ENCODE measurements around the gene LTC4S. TPM values are rescaled to one million over a fixed set of nuclear protein-coding genes. Genes with fewer than 3 reads are reported as not detected.

Gene LTC4S
- total and polyA plus RNA-seq, 9 of the 15 experiments (the other 6 are each of a cell fraction or from before 2014, with no cell fraction given), result 0.17 to 0.77 (median 0.75) TPM; not detected in 6

DNA sequence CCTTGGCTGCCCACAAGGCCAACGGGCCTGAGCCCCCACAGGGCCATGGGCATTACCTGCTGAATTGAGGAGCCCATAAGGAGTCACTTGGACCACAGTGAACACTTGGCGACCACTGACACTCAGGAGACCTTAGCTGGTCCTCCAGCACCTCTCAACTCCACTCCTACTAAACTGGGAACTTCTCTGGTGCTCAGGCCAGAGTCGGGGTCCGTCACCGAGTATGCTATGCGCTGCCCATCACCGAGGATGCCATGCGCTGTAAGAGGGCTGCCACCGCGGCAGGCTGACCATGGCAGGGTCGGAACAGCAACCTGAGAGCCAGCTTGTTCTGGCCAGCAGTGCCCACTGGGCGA, 26.3 kb downstream of the LTC4S start (continued):
- TF ChIP-seq, protein P1, sequence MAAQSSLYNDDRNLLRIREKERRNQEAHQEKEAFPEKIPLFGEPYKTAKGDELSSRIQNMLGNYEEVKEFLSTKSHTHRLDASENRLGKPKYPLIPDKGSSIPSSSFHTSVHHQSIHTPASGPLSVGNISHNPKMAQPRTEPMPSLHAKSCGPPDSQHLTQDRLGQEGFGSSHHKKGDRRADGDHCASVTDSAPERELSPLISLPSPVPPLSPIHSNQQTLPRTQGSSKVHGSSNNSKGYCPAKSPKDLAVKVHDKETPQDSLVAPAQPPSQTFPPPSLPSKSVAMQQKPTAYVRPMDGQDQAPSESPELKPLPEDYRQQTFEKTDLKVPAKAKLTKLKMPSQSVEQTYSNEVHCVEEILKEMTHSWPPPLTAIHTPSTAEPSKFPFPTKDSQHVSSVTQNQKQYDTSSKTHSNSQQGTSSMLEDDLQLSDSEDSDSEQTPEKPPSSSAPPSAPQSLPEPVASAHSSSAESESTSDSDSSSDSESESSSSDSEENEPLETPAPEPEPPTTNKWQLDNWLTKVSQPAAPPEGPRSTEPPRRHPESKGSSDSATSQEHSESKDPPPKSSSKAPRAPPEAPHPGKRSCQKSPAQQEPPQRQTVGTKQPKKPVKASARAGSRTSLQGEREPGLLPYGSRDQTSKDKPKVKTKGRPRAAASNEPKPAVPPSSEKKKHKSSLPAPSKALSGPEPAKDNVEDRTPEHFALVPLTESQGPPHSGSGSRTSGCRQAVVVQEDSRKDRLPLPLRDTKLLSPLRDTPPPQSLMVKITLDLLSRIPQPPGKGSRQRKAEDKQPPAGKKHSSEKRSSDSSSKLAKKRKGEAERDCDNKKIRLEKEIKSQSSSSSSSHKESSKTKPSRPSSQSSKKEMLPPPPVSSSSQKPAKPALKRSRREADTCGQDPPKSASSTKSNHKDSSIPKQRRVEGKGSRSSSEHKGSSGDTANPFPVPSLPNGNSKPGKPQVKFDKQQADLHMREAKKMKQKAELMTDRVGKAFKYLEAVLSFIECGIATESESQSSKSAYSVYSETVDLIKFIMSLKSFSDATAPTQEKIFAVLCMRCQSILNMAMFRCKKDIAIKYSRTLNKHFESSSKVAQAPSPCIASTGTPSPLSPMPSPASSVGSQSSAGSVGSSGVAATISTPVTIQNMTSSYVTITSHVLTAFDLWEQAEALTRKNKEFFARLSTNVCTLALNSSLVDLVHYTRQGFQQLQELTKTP (IDR thresholded peaks at IDR 0.05; ENCODE audit: low read depth in 1 of 2, partially characterized antibody in 2 of 2), result no peak
- TF ChIP-seq THAP7 (CRISPR knock-in tag; IDR thresholded peaks at IDR 0.05) (0 out of 2 replicates have a peak, but pooled peaks have one; percentile 50), ZNF695 (CRISPR knock-in tag; IDR thresholded peaks at IDR 0.05) (no peak), GTF2E2 (tag; IDR thresholded peaks at IDR 0.05) (no peak), SRSF3 (IDR thresholded peaks at IDR 0.05; ENCODE audit: insufficient read depth, low read length) (0 out of 2 replicates have a peak, but pooled peaks have one; percentile 15), POLR2A (conservative IDR thresholded peaks at IDR 0.05) (no peak), TCF3 (CRISPR knock-in tag; IDR thresholded peaks at IDR 0.05) (no peak), UBTF (IDR thresholded peaks at IDR 0.05; ENCODE audit: borderline replicate concordance in 1 of 2, low read depth in 2 of 2, low read length in 2 of 2) (no peak), CSDE1 (IDR thresholded peaks at IDR 0.05) (no peak), ZNF124 (CRISPR knock-in tag; IDR thresholded peaks at IDR 0.05) (no peak), YY1 (IDR thresholded peaks at IDR 0.05; ENCODE audit: borderline replicate concordance in 1 of 3, control insufficient read depth in 1 of 3, extremely low read depth in 1 of 3, insufficient read depth in 3 of 3, insufficient read length in 1 of 3, insufficient replicate concordance in 2 of 3, low read depth in 1 of 3, low read length in 2 of 3) (no peak), ZNF140 (CRISPR knock-in tag; IDR thresholded peaks at IDR 0.05) (no peak), ZNF311 (CRISPR knock-in tag; IDR thresholded peaks at IDR 0.05) (no peak), ZNF707 (CRISPR knock-in tag; conservative IDR thresholded peaks at IDR 0.05) (peak; percentile 13; the same call in 1 of the 2 replicates), EGR1 (conservative IDR thresholded peaks at IDR 0.05) (no peak), RUNX1 (IDR thresholded peaks at IDR 0.05; ENCODE audit: low read depth) (no peak), ZFP1 (CRISPR knock-in tag; IDR thresholded peaks at IDR 0.05) (0 out of 2 replicates have a peak, but pooled peaks have one; percentile 41), WHSC1 (IDR thresholded peaks at IDR 0.05; ENCODE audit: low read length) (no peak), ZNF696 (CRISPR knock-in tag; conservative IDR thresholded peaks at IDR 0.05) (no peak)
- TF ChIP-seq, protein P2, sequence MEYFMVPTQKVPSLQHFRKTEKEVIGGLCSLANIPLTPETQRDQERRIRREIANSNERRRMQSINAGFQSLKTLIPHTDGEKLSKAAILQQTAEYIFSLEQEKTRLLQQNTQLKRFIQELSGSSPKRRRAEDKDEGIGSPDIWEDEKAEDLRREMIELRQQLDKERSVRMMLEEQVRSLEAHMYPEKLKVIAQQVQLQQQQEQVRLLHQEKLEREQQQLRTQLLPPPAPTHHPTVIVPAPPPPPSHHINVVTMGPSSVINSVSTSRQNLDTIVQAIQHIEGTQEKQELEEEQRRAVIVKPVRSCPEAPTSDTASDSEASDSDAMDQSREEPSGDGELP (CRISPR knock-in tag; IDR thresholded peaks at IDR 0.05; ENCODE audit: borderline replicate concordance), result no peak

Measured in K562 (cell line).